NCI-H510A (cell line): ENCODE measurements around the gene ABCG2.

ENCODE experiments used
- DNase-seq: peaks from one replicate; lab custom pipeline; 2025; lab: John Stamatoyannopoulos, UW

The ABCG2 gene

GRCh38 chr4:88064410-88064809 is 94.0 kb downstream of the ABCG2 start:
- DNase-seq = no peak

- no peak for DNase-seq
Measured at GRCh38 chr4:88063634-88064296, 94.7 kb downstream of the ABCG2 start.

GRCh38 chr4:88062843-88063242 is 95.6 kb downstream of the ABCG2 start:
- DNase-seq = no peak

- no peak for DNase-seq
Measured at GRCh38 chr4:88062311-88062710, 96.1 kb downstream of the ABCG2 start.

GRCh38 chr4:88060431-88060830 is 98.0 kb downstream of the ABCG2 start:
- DNase-seq = no peak

- no peak for DNase-seq
Measured at GRCh38 chr4:88059766-88060165, 98.7 kb downstream of the ABCG2 start.

- no peak for DNase-seq
Measured at GRCh38 chr4:88058295-88058694, 100.1 kb downstream of the ABCG2 start.

- no peak for DNase-seq
Measured at GRCh38 chr4:88054901-88055300, 103.5 kb downstream of the ABCG2 start.

- no peak for DNase-seq
Measured at GRCh38 chr4:88054229-88054628, 104.2 kb downstream of the ABCG2 start.

- DNase-seq = no peak
Measured at GRCh38 chr4:88045021-88045420, 113.4 kb downstream of the ABCG2 start.

- no peak for DNase-seq
Measured at GRCh38 chr4:88043586-88044340, 114.7 kb downstream of the ABCG2 start.

- no peak for DNase-seq
Measured at GRCh38 chr4:88043001-88043400, 115.4 kb downstream of the ABCG2 start.

- DNase-seq = no peak
Measured at GRCh38 chr4:88041626-88042025, 116.8 kb downstream of the ABCG2 start.

- DNase-seq = no peak
Measured at GRCh38 chr4:88040707-88041106, 117.7 kb downstream of the ABCG2 start.
